HCT116 (cell line): ENCODE data around the gene NUDT16. TPM values are rescaled to one million over a fixed set of nuclear protein-coding genes. Genes with fewer than 3 reads are reported as not detected.

ENCODE experiments used
- ATAC-seq: fragments of 200-7000 bp; cut with Tn5 transposase; 2 replicates; pipeline ENCODE4 v1.9.1; 2020; ENCODE audit warnings: mild to moderate bottlenecking, moderate library complexity
- BruUV-seq: library from RNA; stranded (reverse); fragments of 400-500 nt; replicated peaks from 2 replicates; lab custom pipeline; 2021; lab: Mats Ljungman, UMichigan
- CTCF ChIA-PET: fragments of 300-600 bp; sonication (Branson Sonifier 250); formaldehyde crosslinking; loops from one replicate; lab custom pipeline; 2021; ENCODE audit warnings: antibody characterized with exemption; lab: Charles Lee
- POLR2A ChIA-PET: fragments of 300-600, 350-600 bp; sonication (Branson Sonifier 250); formaldehyde crosslinking; loops from one replicate; lab custom pipeline; 2021; ENCODE audit warnings: antibody characterized with exemption; lab: Charles Lee
- RAD21 ChIA-PET, 2 experiments: fragments of 300-600 bp; sonication (Branson Sonifier 250); formaldehyde crosslinking; loops; one replicate each; lab custom pipeline; 2023; ENCODE audit warnings: low total read pairs in 2 of 2; ENCODE audit not compliant: uncharacterized antibody in 2 of 2, unreplicated experiment in 2 of 2, low non-redundant PET in 1 of 2; lab: Charles Lee
- DNase-seq: peaks from one replicate; pipeline ENCODE4 v3.0.0-alpha.2; 2010; ENCODE audit warnings: low read depth, low spot score
- H2AFZ ChIP-seq: fragments of 200-600 bp; shearing (Covaris generic), sonication (generic); 2 replicates; pipeline ENCODE4 v1.6.1; 2017; ENCODE audit warnings: low read depth, mixed run types, mixed read lengths, antibody characterized with exemption, low read length; ENCODE audit not compliant: poor library complexity, severe bottlenecking
- H3K27ac ChIP-seq: 2 replicates; pipeline ENCODE4 v1.5.1; 2012; ENCODE audit warnings: low read depth, low read length
- H3K27me3 ChIP-seq: fragments of 200-600 bp; sonication (generic); 2 replicates; pipeline ENCODE4 v1.6.1; 2016; ENCODE audit warnings: mixed run types, low read length, mixed read lengths; ENCODE audit not compliant: insufficient read depth
- H3K36me3 ChIP-seq, 2 experiments: fragments of 200-500 bp in 1 of 2; fragments of 200-600 bp in 1 of 2; sonication (Bioruptor generic) in 1 of 2; sonication (generic) in 1 of 2; 2 replicates each; pipeline versions ENCODE4 v1.5.1 to v1.6.1; 2014 to 2016; ENCODE audit warnings: low read length in 2 of 2, inconsistent platforms in 1 of 2, mixed read lengths in 1 of 2, mixed run types in 1 of 2; ENCODE audit not compliant: insufficient read depth in 2 of 2, control insufficient read depth in 1 of 2
- H3K4me1 ChIP-seq, 2 experiments: fragments of 200-600 bp in 1 of 2; sonication (generic) in 1 of 2; 2 replicates each; pipeline versions ENCODE4 v1.5.1 to v1.6.1; 2012 to 2017; ENCODE audit warnings: low read length in 2 of 2, inconsistent platforms in 1 of 2, mild to moderate bottlenecking in 1 of 2, mixed read lengths in 1 of 2, mixed run types in 1 of 2, moderate library complexity in 1 of 2; ENCODE audit not compliant: insufficient read depth in 2 of 2, control insufficient read depth in 1 of 2
- H3K4me2 ChIP-seq: fragments of 200-600 bp; sonication (generic); 2 replicates; pipeline ENCODE4 v1.6.1; 2017; ENCODE audit warnings: mixed run types, low read length, mixed read lengths
- H3K4me3 ChIP-seq, 2 experiments: fragments of 200-600 bp in 1 of 2; sonication (generic) in 1 of 2; replicated peaks in 1 of 2; 2 replicates each; pipeline ENCODE4 v1.5.1; 2011 to 2016; ENCODE audit warnings: low read length in 2 of 2, control low read depth in 1 of 2, low read depth in 1 of 2, mild to moderate bottlenecking in 1 of 2, mixed read lengths in 1 of 2, mixed run types in 1 of 2
- H3K79me2 ChIP-seq: fragments of 200-600 bp; sonication (generic); 2 replicates; pipeline ENCODE4 v1.6.1; 2017; ENCODE audit warnings: mild to moderate bottlenecking, mixed run types, low read length, moderate library complexity, mixed read lengths; ENCODE audit not compliant: insufficient read depth
- H3K9ac ChIP-seq: fragments of 200-600 bp; sonication (generic); 2 replicates; pipeline ENCODE4 v1.6.1; 2016; ENCODE audit warnings: low read length, mixed read lengths
- H3K9me2 ChIP-seq: fragments of 200-600 bp; sonication (generic), shearing (Covaris generic); 2 replicates; pipeline ENCODE4 v1.6.1; 2017; ENCODE audit warnings: mixed run types, mild to moderate bottlenecking, moderate library complexity; ENCODE audit not compliant: insufficient read depth
- H3K9me3 ChIP-seq, 2 experiments: fragments of 200-500 bp in 1 of 2; fragments of 200-600 bp in 1 of 2; sonication (Bioruptor generic) in 1 of 2; sonication (generic) in 1 of 2; 2 replicates each; pipeline ENCODE4 v1.6.1; 2014 to 2017; ENCODE audit warnings: low read length in 2 of 2, mixed read lengths in 2 of 2, inconsistent platforms in 1 of 2, low read depth in 1 of 2, mild to moderate bottlenecking in 1 of 2, mixed run types in 1 of 2, moderate library complexity in 1 of 2; ENCODE audit not compliant: control insufficient read depth in 1 of 2, insufficient read depth in 1 of 2
- H4K20me1 ChIP-seq: fragments of 200-600 bp; sonication (generic), shearing (Covaris generic); 2 replicates; pipeline ENCODE4 v1.6.1; 2017; ENCODE audit warnings: mixed run types, mild to moderate bottlenecking, moderate library complexity; ENCODE audit not compliant: insufficient read depth
- CEBPB ChIP-seq: IDR thresholded peaks from 2 replicates; pipeline ENCODE4 v1.6.1; 2012; ENCODE audit warnings: low read depth
- FOSL1 ChIP-seq: IDR thresholded peaks from 2 replicates; pipeline ENCODE4 v1.6.1; 2012; ENCODE audit warnings: low read depth
- POLR2AphosphoS5 ChIP-seq: IDR thresholded peaks from 2 replicates; pipeline ENCODE4 v1.6.1; 2011; ENCODE audit warnings: mild to moderate bottlenecking, low read depth, low read length, moderate library complexity
- SP1 ChIP-seq: IDR thresholded peaks from 2 replicates; pipeline ENCODE4 v1.6.1; 2012; ENCODE audit warnings: low read depth
- YY1 ChIP-seq: IDR thresholded peaks from 2 replicates; pipeline ENCODE4 v1.6.1; 2011; ENCODE audit warnings: low read length, low read depth, moderate library complexity, mild to moderate bottlenecking; ENCODE audit not compliant: insufficient replicate concordance; ENCODE audit errors: extremely low read depth
- ZFX ChIP-seq: fragments of 450-650 bp; IDR thresholded peaks from 2 replicates; pipeline ENCODE4 v1.6.1; 2017
- ZNF274 ChIP-seq: fragments of 200-500 bp; sonication (Bioruptor generic); IDR thresholded peaks from 2 replicates; pipeline ENCODE4 v1.6.1; 2014; ENCODE audit warnings: mild to moderate bottlenecking, low read depth, low read length, inconsistent platforms
- intact Hi-C: fragments of 100-400 bp; cut with micrococcal nuclease; formaldehyde crosslinking; loops from 2 replicates; pipeline ENCODE4 v1.10.0; 2022
- total RNA-seq: library from RNA; stranded (reverse); gene quantifications from one replicate; pipeline ENCODE4 v1.2.1, GENCODE V29; 2021; ENCODE audit not compliant: unreplicated experiment
- TF ChIP-seq, protein P1 (sequence below): IDR thresholded peaks from 2 replicates; pipeline ENCODE4 v1.6.1; 2011; ENCODE audit warnings: mild to moderate bottlenecking, low read length, moderate library complexity; ENCODE audit not compliant: insufficient replicate concordance; ENCODE audit errors: extremely low read depth
- TF ChIP-seq, protein P2 (sequence below), 3 experiments: fragments of 200-600 bp in 1 of 3; sonication (generic) in 1 of 3; IDR thresholded peaks in 2 of 3; conservative IDR thresholded peaks in 1 of 3; 2 replicates each; pipeline ENCODE4 v1.5.1; 2012 to 2017; ENCODE audit warnings: low read depth in 2 of 3, low read length in 2 of 3, antibody characterized with exemption in 1 of 3, borderline replicate concordance in 1 of 3, control low read depth in 1 of 3, mild to moderate bottlenecking in 1 of 3, mixed read lengths in 1 of 3, mixed run types in 1 of 3, moderate library complexity in 1 of 3; ENCODE audit not compliant: insufficient read depth in 1 of 3
- TF ChIP-seq, protein P3 (sequence below): IDR thresholded peaks from 2 replicates; pipeline ENCODE4 v1.6.1; 2012
- TF ChIP-seq, protein P4 (sequence below): IDR thresholded peaks from 2 replicates; pipeline ENCODE4 v1.6.1; 2012

Gene NUDT16
- total RNA-seq, 1 experiment from 2014 or later = 9.7 TPM

DNA sequence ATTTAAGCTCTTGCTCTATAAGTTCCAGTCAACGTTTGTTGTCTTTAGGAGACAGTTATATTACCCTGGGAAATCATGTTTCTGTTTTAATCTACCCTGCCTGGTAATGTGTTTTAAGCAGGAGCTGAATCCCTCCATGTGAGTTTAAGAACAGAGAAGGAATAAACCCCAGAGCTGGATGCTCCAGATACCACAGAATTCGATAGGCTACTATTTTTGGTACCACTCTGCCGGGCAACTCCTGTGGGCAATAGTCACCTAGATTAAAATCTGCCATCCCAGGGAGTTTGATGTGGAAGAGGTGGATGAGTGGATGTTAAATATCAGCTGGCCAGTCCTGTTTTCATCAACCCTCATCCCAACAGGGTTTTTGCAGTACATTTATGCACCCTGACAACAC is 20.4 kb downstream of the NUDT16 start:
- 0 out of 4 replicates have a peak, but pooled peaks cover 0 to 6% of the 10 kb centered on the region in 2 experiments for H3K9me3 ChIP-seq
- ATAC-seq (no peak), DNase-seq (no peak)
- no peak overlapping the region for H3K9ac ChIP-seq
- H3K27me3 ChIP-seq = no peaks in the 10 kb centered on the region
- H3K9me2 ChIP-seq = no peaks in the 10 kb centered on the region
- RAD21 ChIA-PET = no interaction called here
- no peaks in the 10 kb centered on the region for H3K79me2 ChIP-seq
- H2AFZ ChIP-seq = no peak overlapping the region
- H3K36me3 ChIP-seq = no peaks in the 10 kb centered on the region
- no peak overlapping the region for H3K4me2 ChIP-seq
- POLR2A ChIA-PET = no interaction called here
- no peak overlapping the region for H3K4me3 ChIP-seq
- no peak overlapping the region for H3K27ac ChIP-seq
- CTCF ChIA-PET = no interaction called here
- BruUV-seq = no TSS peak
- intact Hi-C loops = no loop called here
- no peaks in the 10 kb centered on the region for H4K20me1 ChIP-seq
- TF ChIP-seq CEBPB (no peak), YY1 (no peak), POLR2AphosphoS5 (no peak), ZNF274 (no peak), SP1 (no peak), ZFX (no peak), FOSL1 (no peak)
- TF ChIP-seq, protein P1, sequence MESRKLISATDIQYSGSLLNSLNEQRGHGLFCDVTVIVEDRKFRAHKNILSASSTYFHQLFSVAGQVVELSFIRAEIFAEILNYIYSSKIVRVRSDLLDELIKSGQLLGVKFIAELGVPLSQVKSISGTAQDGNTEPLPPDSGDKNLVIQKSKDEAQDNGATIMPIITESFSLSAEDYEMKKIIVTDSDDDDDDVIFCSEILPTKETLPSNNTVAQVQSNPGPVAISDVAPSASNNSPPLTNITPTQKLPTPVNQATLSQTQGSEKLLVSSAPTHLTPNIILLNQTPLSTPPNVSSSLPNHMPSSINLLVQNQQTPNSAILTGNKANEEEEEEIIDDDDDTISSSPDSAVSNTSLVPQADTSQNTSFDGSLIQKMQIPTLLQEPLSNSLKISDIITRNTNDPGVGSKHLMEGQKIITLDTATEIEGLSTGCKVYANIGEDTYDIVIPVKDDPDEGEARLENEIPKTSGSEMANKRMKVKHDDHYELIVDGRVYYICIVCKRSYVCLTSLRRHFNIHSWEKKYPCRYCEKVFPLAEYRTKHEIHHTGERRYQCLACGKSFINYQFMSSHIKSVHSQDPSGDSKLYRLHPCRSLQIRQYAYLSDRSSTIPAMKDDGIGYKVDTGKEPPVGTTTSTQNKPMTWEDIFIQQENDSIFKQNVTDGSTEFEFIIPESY = no peak
- TF ChIP-seq, protein P2, sequence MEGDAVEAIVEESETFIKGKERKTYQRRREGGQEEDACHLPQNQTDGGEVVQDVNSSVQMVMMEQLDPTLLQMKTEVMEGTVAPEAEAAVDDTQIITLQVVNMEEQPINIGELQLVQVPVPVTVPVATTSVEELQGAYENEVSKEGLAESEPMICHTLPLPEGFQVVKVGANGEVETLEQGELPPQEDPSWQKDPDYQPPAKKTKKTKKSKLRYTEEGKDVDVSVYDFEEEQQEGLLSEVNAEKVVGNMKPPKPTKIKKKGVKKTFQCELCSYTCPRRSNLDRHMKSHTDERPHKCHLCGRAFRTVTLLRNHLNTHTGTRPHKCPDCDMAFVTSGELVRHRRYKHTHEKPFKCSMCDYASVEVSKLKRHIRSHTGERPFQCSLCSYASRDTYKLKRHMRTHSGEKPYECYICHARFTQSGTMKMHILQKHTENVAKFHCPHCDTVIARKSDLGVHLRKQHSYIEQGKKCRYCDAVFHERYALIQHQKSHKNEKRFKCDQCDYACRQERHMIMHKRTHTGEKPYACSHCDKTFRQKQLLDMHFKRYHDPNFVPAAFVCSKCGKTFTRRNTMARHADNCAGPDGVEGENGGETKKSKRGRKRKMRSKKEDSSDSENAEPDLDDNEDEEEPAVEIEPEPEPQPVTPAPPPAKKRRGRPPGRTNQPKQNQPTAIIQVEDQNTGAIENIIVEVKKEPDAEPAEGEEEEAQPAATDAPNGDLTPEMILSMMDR (IDR thresholded peaks at IDR 0.05 in 2 of 3, conservative IDR thresholded peaks at IDR 0.05 in 1 of 3; ENCODE audit: borderline replicate concordance in 1 of 3, insufficient read depth in 1 of 3, low read depth in 2 of 3, low read length in 2 of 3) = no peak
- TF ChIP-seq, protein P3, sequence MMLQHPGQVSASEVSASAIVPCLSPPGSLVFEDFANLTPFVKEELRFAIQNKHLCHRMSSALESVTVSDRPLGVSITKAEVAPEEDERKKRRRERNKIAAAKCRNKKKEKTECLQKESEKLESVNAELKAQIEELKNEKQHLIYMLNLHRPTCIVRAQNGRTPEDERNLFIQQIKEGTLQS = no peak
- TF ChIP-seq, protein P4, sequence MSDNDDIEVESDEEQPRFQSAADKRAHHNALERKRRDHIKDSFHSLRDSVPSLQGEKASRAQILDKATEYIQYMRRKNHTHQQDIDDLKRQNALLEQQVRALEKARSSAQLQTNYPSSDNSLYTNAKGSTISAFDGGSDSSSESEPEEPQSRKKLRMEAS = no peak
- H3K4me1 ChIP-seq = peaks cover 0 to 7% of the 10 kb centered on the region in 2 experiments; a peak in 2 of 4 replicates
